Raji (cell line): ENCODE measurements around the gene EEIG1.

Experiments used
- POLR2A ChIP-seq: IDR thresholded peaks from 2 replicates; pipeline ENCODE4 v1.6.1; 2011; ENCODE audit warnings: low read depth, low read length, control low read depth; ENCODE audit not compliant: insufficient read depth

Gene EEIG1

GRCh38 chr9:127971357-127972235 lies 9.2 kb downstream of the EEIG1 start:
- TF ChIP-seq POLR2A, result no peak

- TF ChIP-seq POLR2A, result no peak
These were observed 10.1 kb downstream of the EEIG1 start for GRCh38 chr9:127970401-127971313.

- TF ChIP-seq POLR2A, result no peak
These were observed 11.9 kb downstream of the EEIG1 start for GRCh38 chr9:127968700-127969383.

- no peak for TF ChIP-seq POLR2A
These were observed 12.7 kb downstream of the EEIG1 start for GRCh38 chr9:127968042-127968441.

DNA sequence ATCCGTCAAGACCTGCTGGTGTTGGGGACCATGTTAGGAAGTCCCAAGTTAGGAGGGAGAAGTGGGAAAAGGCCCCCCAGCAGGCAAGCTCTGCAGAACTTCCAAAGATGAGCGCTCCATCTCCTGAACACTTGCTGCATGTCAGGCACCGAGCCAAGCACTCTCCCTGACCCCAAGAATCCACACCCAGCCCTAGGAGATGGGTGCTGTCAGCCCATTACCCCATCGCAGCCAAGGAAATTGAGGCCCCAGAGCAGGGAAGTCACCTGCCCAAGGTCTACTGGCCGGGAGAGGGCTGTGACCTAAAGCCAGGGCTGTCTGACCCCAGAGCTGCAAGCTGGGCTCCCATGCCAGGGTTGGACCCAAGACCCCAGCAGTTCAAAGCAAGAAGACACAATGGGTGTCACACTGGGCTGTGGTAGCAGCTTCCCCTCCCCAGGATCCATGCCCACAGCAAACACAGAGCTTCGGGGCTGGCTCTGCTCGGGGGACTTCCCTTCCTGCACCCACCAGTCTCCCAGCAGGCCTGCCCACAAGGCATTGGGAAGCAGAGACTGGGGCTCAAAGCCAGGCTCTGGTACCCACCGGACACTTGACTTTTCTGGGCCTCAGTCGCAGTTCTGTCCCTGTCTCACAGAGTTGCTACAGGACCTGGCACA lies 13.5 kb downstream of the EEIG1 start:
- no peak for TF ChIP-seq POLR2A

DNA sequence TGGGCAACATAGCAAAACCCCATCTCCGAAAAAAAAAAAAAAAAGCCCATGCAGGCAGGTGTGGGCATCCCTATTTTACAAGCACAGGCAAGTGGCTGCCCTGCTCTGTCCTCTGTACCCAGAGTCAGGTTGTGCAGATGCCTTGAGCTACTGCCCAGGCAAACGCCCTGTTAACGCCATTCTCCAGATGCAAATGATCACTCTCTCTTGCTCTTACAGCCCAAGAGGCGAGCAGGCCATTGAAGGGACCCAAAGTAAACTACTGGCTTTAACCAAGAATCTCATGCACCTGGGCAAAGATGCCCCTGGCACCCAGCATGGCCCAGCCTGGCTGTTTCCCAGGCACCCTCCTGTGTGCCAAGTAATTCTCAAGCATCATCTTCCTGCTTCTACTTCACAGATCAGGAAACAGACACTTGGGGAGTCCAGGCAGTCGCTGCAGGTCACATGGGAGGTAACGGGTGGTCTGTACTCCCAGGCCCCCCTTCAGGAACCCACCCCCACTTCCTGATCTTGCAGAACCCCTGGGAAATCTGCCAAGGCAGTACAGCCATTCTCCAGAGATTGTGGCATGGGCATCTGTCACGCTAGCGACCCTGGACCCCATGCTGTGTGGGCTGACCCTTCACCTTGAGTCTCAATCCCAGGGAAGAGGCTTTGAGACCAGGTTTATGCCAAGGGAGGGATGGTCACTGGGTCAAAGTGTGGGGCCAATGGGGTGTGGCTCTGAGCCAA lies 14.2 kb downstream of the EEIG1 start:
- no peak for TF ChIP-seq POLR2A

GRCh38 chr9:127965953-127966352 lies 14.8 kb downstream of the EEIG1 start:
- TF ChIP-seq POLR2A, result no peak

DNA sequence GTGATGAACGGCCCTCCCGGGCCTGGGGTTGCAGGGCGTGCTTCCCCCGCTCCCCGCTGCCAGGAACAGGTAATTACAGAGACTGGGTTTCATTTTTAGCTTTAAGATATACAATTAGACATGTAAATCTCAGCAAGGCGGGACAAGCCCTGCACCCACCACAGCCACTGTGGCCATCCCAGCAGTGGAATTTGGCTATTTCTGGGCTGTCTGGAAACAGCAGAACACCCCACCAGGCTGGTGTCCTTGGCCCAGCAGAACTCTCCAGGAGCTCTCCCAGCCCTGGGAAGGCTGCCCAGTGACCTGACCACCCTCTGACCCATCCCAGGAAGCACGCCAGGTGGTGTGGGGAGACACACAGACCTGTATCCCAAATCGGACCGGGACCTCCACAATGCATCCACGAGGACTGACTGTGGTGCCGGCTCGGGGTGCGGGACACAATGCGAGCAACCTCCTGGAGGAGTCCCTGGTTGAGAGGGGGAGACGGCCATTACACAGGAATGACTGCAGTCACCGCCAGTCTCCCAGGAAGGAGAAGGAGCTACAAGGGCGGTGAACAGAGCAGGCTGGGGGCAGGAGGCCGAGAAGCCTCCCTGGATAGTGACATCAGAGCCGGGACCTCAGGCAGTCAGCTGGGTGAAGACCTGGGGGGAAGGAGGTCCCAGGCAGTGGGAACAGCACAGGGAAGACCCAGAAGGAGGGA lies 17.3 kb downstream of the EEIG1 start:
- no peak for TF ChIP-seq POLR2A

DNA sequence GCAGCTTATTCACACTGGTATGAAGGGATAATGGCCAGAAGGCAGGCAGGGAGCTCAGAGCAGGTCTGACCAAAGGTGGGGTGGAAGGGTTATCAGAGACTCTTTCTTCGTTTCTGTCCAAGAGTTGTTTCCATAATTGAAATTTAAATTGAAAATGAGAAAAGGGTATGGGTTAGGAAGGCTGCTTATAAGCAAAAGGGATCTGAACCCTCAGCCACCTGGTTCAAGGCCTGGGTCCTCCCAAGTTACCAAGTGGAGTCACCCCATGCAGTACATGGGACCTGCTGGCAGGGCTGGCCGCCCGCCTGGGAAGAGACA lies 17.8 kb downstream of the EEIG1 start:
- no peak for TF ChIP-seq POLR2A

GRCh38 chr9:127962278-127962677 lies 18.5 kb downstream of the EEIG1 start:
- no peak for TF ChIP-seq POLR2A

- TF ChIP-seq POLR2A, result no peak
These were observed 19.1 kb downstream of the EEIG1 start for GRCh38 chr9:127961613-127962155.

- TF ChIP-seq POLR2A, result no peak
These were observed 19.7 kb downstream of the EEIG1 start for GRCh38 chr9:127961155-127961490.

- TF ChIP-seq POLR2A, result no peak
These were observed 20.2 kb downstream of the EEIG1 start for GRCh38 chr9:127960410-127961154.
